ENCODE measurements around the gene SMPD3. TPM values are rescaled to one million over a fixed set of nuclear protein-coding genes. Genes with fewer than 3 reads are reported as not detected.

Gene SMPD3
- total and polyA plus RNA-seq, 2 of the 4 experiments (the other 2 are of a cell fraction), result not detected

DNA sequence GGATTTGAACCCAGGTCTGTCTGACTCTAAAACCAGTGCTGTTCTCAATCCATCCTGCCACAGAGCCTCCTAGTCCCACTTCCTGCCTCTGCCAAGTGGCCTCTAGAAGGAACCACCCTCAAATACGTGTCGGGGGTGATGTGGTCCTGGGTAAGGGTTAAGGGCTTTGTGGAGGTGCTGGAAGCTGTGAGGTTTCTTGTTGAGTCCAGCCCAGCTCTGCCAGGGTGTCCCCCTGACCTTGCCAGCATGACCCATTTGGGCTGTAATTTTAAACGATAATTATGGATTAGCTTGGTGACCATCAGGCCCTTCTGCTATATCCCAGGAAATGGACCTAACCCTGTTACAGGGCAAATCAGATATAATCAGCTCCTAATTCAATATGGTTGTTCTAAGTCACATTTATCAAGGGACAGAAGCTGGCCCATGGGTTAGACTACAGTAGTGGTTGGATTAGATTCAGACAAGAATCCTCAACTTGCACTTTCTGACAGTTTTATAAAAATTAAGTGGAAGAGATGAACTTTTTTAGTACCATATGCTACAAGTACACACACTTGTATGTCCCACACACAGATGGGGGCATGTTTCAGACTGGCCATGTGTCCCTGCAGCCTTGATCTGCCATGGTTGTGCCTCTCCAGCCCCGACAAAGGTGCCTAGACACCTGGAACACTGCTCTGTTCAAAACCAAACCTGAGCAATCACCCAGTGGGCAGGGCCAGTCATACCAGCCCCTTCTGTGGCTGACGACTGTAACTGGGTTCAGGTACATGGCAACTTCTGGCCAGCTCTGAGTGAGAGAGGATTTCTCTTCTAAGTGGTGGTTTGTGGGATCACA, 48.0 kb downstream of the SMPD3 start:
- peaks cover 7% of the 10 kb centered on the region; the same call in 1 of the 2 replicates for H3K4me1 ChIP-seq (ENCODE audit: control insufficient read depth, insufficient read depth, low read length)
- no peak for TF ChIP-seq POLR2A (IDR thresholded peaks at IDR 0.05; ENCODE audit: low read depth, low read length)
- no peak for TF ChIP-seq RAD21 (IDR thresholded peaks at IDR 0.05; ENCODE audit: low read length)
- TF ChIP-seq CEBPB (IDR thresholded peaks at IDR 0.05; ENCODE audit: low read depth, low read length), result no peak
- no peak for TF ChIP-seq RFX5 (IDR thresholded peaks at IDR 0.05; ENCODE audit: low read depth, low read length)
- no peak for TF ChIP-seq BHLHE40 (IDR thresholded peaks at IDR 0.05; ENCODE audit: low read depth, low read length)
- no peak for TF ChIP-seq NFE2L2 (IDR thresholded peaks at IDR 0.05; ENCODE audit: low read depth, low read length)
- TF ChIP-seq CTCF (conservative IDR thresholded peaks at IDR 0.05; ENCODE audit: low read depth, low read length), result no peak
- TF ChIP-seq CHD1 (IDR thresholded peaks at IDR 0.05; ENCODE audit: low read depth, low read length), result no peak
- no peak for TF ChIP-seq SMC3 (IDR thresholded peaks at IDR 0.05; ENCODE audit: low read depth, low read length)
- TF ChIP-seq, protein P1, sequence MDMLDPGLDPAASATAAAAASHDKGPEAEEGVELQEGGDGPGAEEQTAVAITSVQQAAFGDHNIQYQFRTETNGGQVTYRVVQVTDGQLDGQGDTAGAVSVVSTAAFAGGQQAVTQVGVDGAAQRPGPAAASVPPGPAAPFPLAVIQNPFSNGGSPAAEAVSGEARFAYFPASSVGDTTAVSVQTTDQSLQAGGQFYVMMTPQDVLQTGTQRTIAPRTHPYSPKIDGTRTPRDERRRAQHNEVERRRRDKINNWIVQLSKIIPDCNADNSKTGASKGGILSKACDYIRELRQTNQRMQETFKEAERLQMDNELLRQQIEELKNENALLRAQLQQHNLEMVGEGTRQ (IDR thresholded peaks at IDR 0.05; ENCODE audit: low read depth, low read length), result no peak
- TF ChIP-seq MAFK (IDR thresholded peaks at IDR 0.05; ENCODE audit: low read depth, low read length), result no peak
- no peak for TF ChIP-seq FOS (IDR thresholded peaks at IDR 0.05; ENCODE audit: low read depth, low read length)
- no peak for TF ChIP-seq MAZ (IDR thresholded peaks at IDR 0.05; ENCODE audit: borderline replicate concordance, low read depth, low read length)
- no peak for TF ChIP-seq MXI1 (IDR thresholded peaks at IDR 0.05; ENCODE audit: borderline replicate concordance, low read depth, low read length)
- no peak for TF ChIP-seq RCOR1 (IDR thresholded peaks at IDR 0.05; ENCODE audit: insufficient replicate concordance, low read length)

More for the DNA sequence above, 48.0 kb downstream of the SMPD3 start:
- no peak overlapping the region for H2AK9ac ChIP-seq (replicated peaks; ENCODE audit: low read depth, low read length, poor library complexity)
- no peak overlapping the region for H2BK20ac ChIP-seq (ENCODE audit: low read depth, low read length)
- H3K23ac ChIP-seq (ENCODE audit: low read depth, low read length), result no peak overlapping the region
- ChIA-PET POLR2A (ENCODE audit: unreplicated experiment) (no interaction called here), CTCF (interaction anchor here (0.5 kb wide), 1 partner anchor 724 kb away, joined by 5 read pairs; no protein-coding TSS in a partner anchor)
- no peaks in the 10 kb centered on the region for H3K9me3 ChIP-seq (ENCODE audit: control insufficient read depth, insufficient read depth, low read length)
- dilution Hi-C loops (cut with HindIII; ENCODE audit: low sequenced_read_pairs, unreplicated experiment), result no loop called here
- H3K56ac ChIP-seq (ENCODE audit: extremely low read depth, insufficient read depth, low read length), result no peak overlapping the region
- H3K9me1 ChIP-seq (ENCODE audit: insufficient read depth, low read length), result peaks cover 13% of the 10 kb centered on the region
- H2BK5ac ChIP-seq (ENCODE audit: low read depth, low read length, poor library complexity, severe bottlenecking), result no peak overlapping the region
- H4K5ac ChIP-seq (ENCODE audit: low read depth, low read length), result no peak overlapping the region
- H3K27me3 ChIP-seq (ENCODE audit: control insufficient read depth, insufficient read depth, low read length), result peaks cover 10% of the 10 kb centered on the region; the same call in 1 of the 2 replicates
- no peaks in the 10 kb centered on the region for H3K79me1 ChIP-seq (ENCODE audit: low read depth in 1 of 2, low read length in 2 of 2)
- no peak overlapping the region for H3K9ac ChIP-seq (ENCODE audit: low read depth, low read length)
- in situ Hi-C loops (cut with MboI; ENCODE audit: low sequenced_read_pairs), result no loop called here
- H2AK5ac ChIP-seq (ENCODE audit: low read depth, low read length), result no peak overlapping the region
- H2BK15ac ChIP-seq (ENCODE audit: low read depth, low read length), result no peak overlapping the region
- no TSS peak for BruUV-seq (replicated peaks)
- intact Hi-C loops (cut with micrococcal nuclease), result no loop called here
- H3K27ac ChIP-seq (ENCODE audit: insufficient read depth, low read length), result no peak overlapping the region
- H3K4ac ChIP-seq (ENCODE audit: low read depth, low read length), result no peak overlapping the region
- peaks cover 4% of the 10 kb centered on the region; the same call in 1 of the 2 replicates for H4K20me1 ChIP-seq (ENCODE audit: insufficient read depth, low read length)
- DNase-seq (no peak), ATAC-seq (ENCODE audit: low read depth) (no peak)
- H3K14ac ChIP-seq (replicated peaks; ENCODE audit: low read depth, low read length), result no peak overlapping the region
- H3K4me3 ChIP-seq (ENCODE audit: insufficient read depth, low read depth, low read length), result no peak overlapping the region
- no peak overlapping the region for H4K91ac ChIP-seq (ENCODE audit: insufficient read depth, low read depth, low read length)
- 100% methylated on average over 1 of the region's 5 CpGs; no CpG with 5 or more reads in 1 of the 2 experiments for WGBS, 2 experiments (ENCODE audit: extremely low coverage in 2 of 2, insufficient read length in 1 of 2)
- H3K18ac ChIP-seq (ENCODE audit: low read depth, low read length), result no peak overlapping the region
- no peak overlapping the region for H2BK120ac ChIP-seq (ENCODE audit: low read depth, low read length)
- H2AFZ ChIP-seq (replicated peaks; ENCODE audit: low read length, poor library complexity), result no peak overlapping the region
- H3K4me2 ChIP-seq (ENCODE audit: low read depth, low read length), result no peak overlapping the region
- H4K8ac ChIP-seq (ENCODE audit: low read depth in 2 of 2, low read length in 2 of 2), result no peak overlapping the region
- no peaks in the 10 kb centered on the region for H3K36me3 ChIP-seq (ENCODE audit: control insufficient read depth, insufficient read depth, low read length)

All from IMR-90 (cell line).